ES-I3 (cell line): Measurements from ENCODE around the gene FITM1.

Source experiments
- H3K36me3 ChIP-seq: 2 replicates; pipeline ENCODE4 v1.6.1; 2013; ENCODE audit warnings: mild to moderate bottlenecking, low read length, control low read depth, moderate library complexity; ENCODE audit not compliant: insufficient read depth
- H3K4me1 ChIP-seq: 2 replicates; pipeline ENCODE4 v1.6.1; 2013; ENCODE audit warnings: mild to moderate bottlenecking, control low read depth, low read length; ENCODE audit not compliant: insufficient read depth
- H3K9ac ChIP-seq: 2 replicates; pipeline ENCODE4 v1.6.1; 2013; ENCODE audit warnings: low read depth, mild to moderate bottlenecking, low read length, moderate library complexity
- H3K9me3 ChIP-seq: 2 replicates; pipeline ENCODE4 v1.6.1; 2013; ENCODE audit warnings: mild to moderate bottlenecking, low read length, moderate library complexity; ENCODE audit not compliant: control insufficient read depth, insufficient read depth

Gene FITM1

GRCh38 chr14:24121210-24121609 lies 9.2 kb upstream of the FITM1 start:
- Histone ChIP-seq H3K9me3 (no peaks in the 10 kb centered on the region), H3K9ac (no peak overlapping the region), H3K36me3 (peaks cover 14% of the 10 kb centered on the region), H3K4me1 (no peaks in the 10 kb centered on the region)

- Histone ChIP-seq H3K4me1 (no peaks in the 10 kb centered on the region), H3K36me3 (peaks cover 14% of the 10 kb centered on the region), H3K9ac (no peak overlapping the region), H3K9me3 (no peaks in the 10 kb centered on the region)
Observed at GRCh38 chr14:24122416-24122815, 8.0 kb upstream of the FITM1 start.

GRCh38 chr14:24122898-24123297 lies 7.6 kb upstream of the FITM1 start:
- Histone ChIP-seq H3K9me3 (no peaks in the 10 kb centered on the region), H3K36me3 (peaks cover 14% of the 10 kb centered on the region), H3K4me1 (no peaks in the 10 kb centered on the region), H3K9ac (no peak overlapping the region)

GRCh38 chr14:24123424-24124417 lies 6.7 kb upstream of the FITM1 start:
- Histone ChIP-seq H3K9ac (no peak overlapping the region), H3K9me3 (no peaks in the 10 kb centered on the region), H3K4me1 (no peaks in the 10 kb centered on the region), H3K36me3 (peaks cover 7% of the 10 kb centered on the region)

- Histone ChIP-seq H3K4me1 (no peaks in the 10 kb centered on the region), H3K9ac (no peak overlapping the region), H3K36me3 (no peaks in the 10 kb centered on the region), H3K9me3 (no peaks in the 10 kb centered on the region)
Observed at GRCh38 chr14:24126939-24127338, 3.5 kb upstream of the FITM1 start.

- no peak overlapping the region for H3K9ac ChIP-seq
- H3K36me3 ChIP-seq, result no peaks in the 10 kb centered on the region
- no peaks in the 10 kb centered on the region for H3K9me3 ChIP-seq
- no peaks in the 10 kb centered on the region for H3K4me1 ChIP-seq
Observed at GRCh38 chr14:24127673-24128072, 2.8 kb upstream of the FITM1 start.

- H3K4me1 ChIP-seq, result no peaks in the 10 kb centered on the region
- no peak overlapping the region for H3K9ac ChIP-seq
- H3K9me3 ChIP-seq, result no peaks in the 10 kb centered on the region
- no peaks in the 10 kb centered on the region for H3K36me3 ChIP-seq
Observed at GRCh38 chr14:24129410-24129998, 955 bp upstream of the FITM1 start.

- H3K9ac ChIP-seq, result no peak overlapping the region
- H3K36me3 ChIP-seq, result no peaks in the 10 kb centered on the region
- H3K9me3 ChIP-seq, result no peaks in the 10 kb centered on the region
- no peaks in the 10 kb centered on the region for H3K4me1 ChIP-seq
Observed at GRCh38 chr14:24130717-24131548, 474 bp downstream of the FITM1 start.

GRCh38 chr14:24131549-24131966 lies 1.1 kb downstream of the FITM1 start:
- Histone ChIP-seq H3K36me3 (no peaks in the 10 kb centered on the region), H3K9ac (no peak overlapping the region), H3K4me1 (no peaks in the 10 kb centered on the region), H3K9me3 (no peaks in the 10 kb centered on the region)

- no peaks in the 10 kb centered on the region for H3K36me3 ChIP-seq
- no peaks in the 10 kb centered on the region; the same call in 1 of the 2 replicates for H3K4me1 ChIP-seq
- no peak overlapping the region for H3K9ac ChIP-seq
- H3K9me3 ChIP-seq, result no peaks in the 10 kb centered on the region
Observed at GRCh38 chr14:24132061-24132685, 1.7 kb downstream of the FITM1 start.

GRCh38 chr14:24132976-24133375 lies 2.5 kb downstream of the FITM1 start:
- Histone ChIP-seq H3K9me3 (no peaks in the 10 kb centered on the region), H3K36me3 (no peaks in the 10 kb centered on the region), H3K9ac (no peak overlapping the region), H3K4me1 (no peaks in the 10 kb centered on the region; the same call in 1 of the 2 replicates)

GRCh38 chr14:24133735-24134134 lies 3.3 kb downstream of the FITM1 start:
- H3K9me3 ChIP-seq, result no peaks in the 10 kb centered on the region
- no peak overlapping the region for H3K9ac ChIP-seq
- H3K36me3 ChIP-seq, result no peaks in the 10 kb centered on the region
- H3K4me1 ChIP-seq, result no peaks in the 10 kb centered on the region; the same call in 1 of the 2 replicates

- Histone ChIP-seq H3K9ac (peak overlapping the region; percentile 88; the same call in 1 of the 2 replicates), H3K4me1 (no peaks in the 10 kb centered on the region; the same call in 1 of the 2 replicates), H3K36me3 (no peaks in the 10 kb centered on the region), H3K9me3 (no peaks in the 10 kb centered on the region)
Observed at GRCh38 chr14:24135584-24135833, 5.0 kb downstream of the FITM1 start.
